Activated T-cell treated with anti-CD3 and anti-CD28 coated beads, Interleukin-2, amount 50 U/mL, for 4 hours (primary cell): ENCODE data around the gene MAD1L1. TPM values are rescaled to one million over a fixed set of nuclear protein-coding genes. Genes with fewer than 3 reads are reported as not detected.

Source experiments
- ATAC-seq, 2 donors: fragments of 200-7000 bp; cut with Tn5 transposase; one replicate each; pipeline ENCODE4 v1.10.0; 2021
- DNase-seq: peaks from one replicate; pipeline ENCODE4 v3.0.0-alpha.2; 2020
- H3K27me3 Mint-ChIP-seq: one replicate; pipeline ENCODE4 v1.8.0; 2021; ENCODE audit warnings: low read depth, mixed read lengths
- H3K36me3 Mint-ChIP-seq: one replicate; pipeline ENCODE4 v1.8.0; 2022; ENCODE audit warnings: mixed read lengths; ENCODE audit not compliant: insufficient read depth
- H3K4me1 Mint-ChIP-seq: one replicate; pipeline ENCODE4 v1.8.0; 2021; ENCODE audit warnings: low read depth, mixed read lengths
- H3K4me3 Mint-ChIP-seq: one replicate; pipeline ENCODE4 v1.8.0; 2021; ENCODE audit warnings: mild to moderate bottlenecking, moderate library complexity, mixed read lengths
- H3K9me3 Mint-ChIP-seq: one replicate; pipeline ENCODE4 v1.8.0; 2021; ENCODE audit warnings: mixed read lengths
- total RNA-seq, 3 donors: library from RNA; stranded (reverse); gene quantifications; one replicate each; pipeline ENCODE4 v1.2.1, GENCODE V29; 2021

Gene MAD1L1
- total RNA-seq, 3 donors from 2014 or later, result 55.8 to 59.4 (median 57.9) TPM

DNA sequence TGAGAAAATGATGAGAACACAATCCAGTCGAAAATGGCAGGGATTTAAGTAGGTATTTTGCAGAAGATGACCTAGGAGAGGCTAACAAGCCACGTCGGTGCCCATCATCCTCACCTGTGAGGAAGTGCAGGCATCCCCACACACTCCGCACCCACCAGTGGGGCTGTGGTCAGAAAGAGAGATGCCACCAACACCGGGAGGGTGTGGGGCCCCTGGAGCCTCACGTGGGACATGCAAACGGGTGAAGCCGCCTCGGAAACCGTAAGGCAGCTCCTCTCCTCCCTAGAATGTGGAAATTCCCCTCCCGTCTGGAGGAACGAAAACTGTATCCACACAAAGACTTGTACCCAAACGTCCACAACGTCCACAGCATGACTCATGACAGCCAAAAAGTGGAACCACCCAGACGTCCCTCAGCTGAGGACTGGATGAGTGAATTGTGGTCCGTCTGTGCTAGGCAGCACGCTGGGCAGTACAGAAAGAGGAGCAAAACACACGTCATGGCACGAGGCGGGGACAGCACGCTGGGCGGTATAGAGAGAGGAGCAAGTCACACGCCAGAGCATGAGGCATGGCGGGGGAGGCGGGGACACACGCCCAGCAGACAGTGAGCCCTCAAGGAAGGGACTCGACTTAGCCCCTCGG is 316.7 kb downstream of the MAD1L1 start:
- no peak overlapping the region for H3K4me3 Mint-ChIP-seq
- H3K9me3 Mint-ChIP-seq, result no peaks in the 10 kb centered on the region
- no peaks in the 10 kb centered on the region for H3K27me3 Mint-ChIP-seq

DNA sequence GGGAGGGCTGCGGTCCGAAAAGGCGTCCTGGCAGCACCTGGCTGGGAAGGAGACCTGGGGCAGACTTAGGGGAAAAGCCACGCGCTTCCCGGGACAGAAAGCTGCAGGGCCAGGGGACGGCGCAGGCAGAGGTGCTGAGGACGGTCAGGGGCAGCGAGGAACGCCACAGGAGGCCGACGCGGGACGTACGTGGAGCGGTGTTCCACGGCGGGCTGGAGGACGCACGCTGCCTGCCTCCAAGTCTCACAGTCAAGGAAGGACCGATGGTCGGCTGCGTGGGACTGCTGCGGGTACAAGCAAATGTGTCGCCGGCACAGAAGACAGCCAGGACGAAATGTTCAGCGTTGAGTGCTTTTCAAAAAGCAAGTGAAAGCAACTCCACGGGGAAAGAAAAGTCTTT is 317.4 kb downstream of the MAD1L1 start:
- Mint-ChIP-seq H3K9me3 (no peaks in the 10 kb centered on the region), H3K27me3 (no peaks in the 10 kb centered on the region), H3K36me3 (no peaks in the 10 kb centered on the region), H3K4me1 (peaks cover 23% of the 10 kb centered on the region), H3K4me3 (no peak overlapping the region)
- ATAC-seq (no peak), DNase-seq (no peak)

More for the DNA sequence above, 316.7 kb downstream of the MAD1L1 start:
- ATAC-seq (no peak), DNase-seq (no peak)
- Mint-ChIP-seq H3K36me3 (no peaks in the 10 kb centered on the region), H3K4me1 (peaks cover 30% of the 10 kb centered on the region)

DNA sequence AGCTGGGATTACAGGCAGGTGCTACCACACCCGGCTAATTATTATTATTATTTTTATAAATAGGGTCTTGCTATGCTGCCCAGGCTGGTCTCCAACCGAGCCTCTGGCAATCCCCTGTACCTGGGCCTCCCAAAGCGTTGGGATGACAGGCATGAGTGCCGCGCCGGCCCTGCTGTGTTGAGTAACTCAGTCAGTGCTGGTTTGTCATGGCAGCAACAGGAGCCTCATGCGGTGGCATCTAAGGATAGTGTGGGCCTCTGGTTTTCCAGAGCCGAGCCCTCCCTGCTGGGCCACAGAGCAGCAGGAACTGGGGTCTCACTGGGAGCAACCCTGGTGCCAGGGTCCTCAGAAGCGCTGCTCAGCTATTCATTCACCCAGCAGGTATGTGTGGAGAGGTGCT is 318.0 kb downstream of the MAD1L1 start:
- Mint-ChIP-seq H3K9me3 (no peaks in the 10 kb centered on the region), H3K4me1 (peaks cover 17% of the 10 kb centered on the region), H3K27me3 (no peaks in the 10 kb centered on the region), H3K36me3 (no peaks in the 10 kb centered on the region), H3K4me3 (no peak overlapping the region)
- DNase-seq (no peak), ATAC-seq (no peak)

DNA sequence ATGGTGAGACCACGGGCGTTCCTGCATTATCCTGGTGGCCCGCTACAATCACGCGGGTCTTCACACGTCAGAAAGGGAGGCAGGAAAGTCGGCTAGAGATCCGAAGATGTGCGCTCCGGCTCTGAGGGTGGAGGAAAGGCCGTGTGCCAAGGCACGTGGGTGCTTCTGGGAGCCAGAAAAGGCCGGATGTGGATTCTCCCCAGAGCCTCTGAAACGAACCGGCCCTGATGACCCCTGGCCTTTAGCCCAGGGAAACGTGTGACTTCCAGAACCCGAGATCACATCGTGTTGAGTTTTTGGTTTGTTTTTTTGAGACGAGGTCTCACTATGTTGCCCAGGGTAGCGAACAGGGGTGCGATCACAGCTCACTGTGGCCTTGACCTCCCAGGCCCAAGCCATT is 318.4 kb downstream of the MAD1L1 start:
- H3K36me3 Mint-ChIP-seq, result no peaks in the 10 kb centered on the region
- no peak overlapping the region for H3K4me3 Mint-ChIP-seq
- ATAC-seq (no peak), DNase-seq (no peak)
- H3K9me3 Mint-ChIP-seq, result no peaks in the 10 kb centered on the region
- peaks cover 13% of the 10 kb centered on the region for H3K4me1 Mint-ChIP-seq
- H3K27me3 Mint-ChIP-seq, result no peaks in the 10 kb centered on the region

DNA sequence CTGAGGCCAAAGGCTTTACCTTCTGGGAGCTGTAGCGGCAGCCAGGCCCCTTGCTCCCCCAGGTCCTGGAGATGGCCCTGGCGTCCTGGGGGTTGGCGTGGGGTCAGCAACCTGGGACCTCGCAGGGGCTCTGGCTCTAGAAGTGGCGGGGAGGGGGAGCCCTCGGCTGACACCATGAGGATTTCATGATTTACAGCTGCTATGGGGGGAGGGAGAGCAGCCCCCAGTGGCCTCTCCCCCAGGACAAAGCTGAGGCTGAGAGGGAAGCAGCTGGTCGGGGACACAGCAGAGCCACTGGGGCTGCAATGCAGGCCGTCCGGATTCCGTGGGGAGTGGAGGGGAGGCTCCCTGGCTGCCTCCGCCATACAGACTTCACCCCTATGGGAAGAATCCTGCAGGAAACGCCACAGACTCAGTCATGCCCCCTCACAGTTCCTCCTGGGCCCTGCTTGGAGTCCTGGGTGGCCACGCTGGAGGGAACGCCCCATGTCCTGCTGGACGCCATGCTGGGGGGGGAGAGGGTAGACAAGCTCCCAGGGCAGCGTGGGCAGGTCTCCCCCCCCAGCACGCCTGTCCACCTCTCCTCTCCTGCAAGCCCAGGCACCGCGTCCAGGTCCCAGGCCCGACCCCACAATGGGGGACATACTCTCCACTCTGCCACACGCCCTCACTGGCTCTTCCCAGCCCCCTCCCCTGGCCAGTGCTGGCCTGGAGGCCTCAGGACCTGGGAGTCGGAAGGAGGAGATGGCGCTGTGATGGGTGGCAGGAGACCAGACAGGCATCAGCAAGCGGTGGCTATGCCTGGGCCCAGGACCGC is 319.1 kb downstream of the MAD1L1 start:
- Mint-ChIP-seq H3K4me1 (peaks cover 7% of the 10 kb centered on the region), H3K4me3 (no peak overlapping the region), H3K27me3 (no peaks in the 10 kb centered on the region), H3K36me3 (no peaks in the 10 kb centered on the region), H3K9me3 (no peaks in the 10 kb centered on the region)
- DNase-seq (no peak), ATAC-seq (no peak)

DNA sequence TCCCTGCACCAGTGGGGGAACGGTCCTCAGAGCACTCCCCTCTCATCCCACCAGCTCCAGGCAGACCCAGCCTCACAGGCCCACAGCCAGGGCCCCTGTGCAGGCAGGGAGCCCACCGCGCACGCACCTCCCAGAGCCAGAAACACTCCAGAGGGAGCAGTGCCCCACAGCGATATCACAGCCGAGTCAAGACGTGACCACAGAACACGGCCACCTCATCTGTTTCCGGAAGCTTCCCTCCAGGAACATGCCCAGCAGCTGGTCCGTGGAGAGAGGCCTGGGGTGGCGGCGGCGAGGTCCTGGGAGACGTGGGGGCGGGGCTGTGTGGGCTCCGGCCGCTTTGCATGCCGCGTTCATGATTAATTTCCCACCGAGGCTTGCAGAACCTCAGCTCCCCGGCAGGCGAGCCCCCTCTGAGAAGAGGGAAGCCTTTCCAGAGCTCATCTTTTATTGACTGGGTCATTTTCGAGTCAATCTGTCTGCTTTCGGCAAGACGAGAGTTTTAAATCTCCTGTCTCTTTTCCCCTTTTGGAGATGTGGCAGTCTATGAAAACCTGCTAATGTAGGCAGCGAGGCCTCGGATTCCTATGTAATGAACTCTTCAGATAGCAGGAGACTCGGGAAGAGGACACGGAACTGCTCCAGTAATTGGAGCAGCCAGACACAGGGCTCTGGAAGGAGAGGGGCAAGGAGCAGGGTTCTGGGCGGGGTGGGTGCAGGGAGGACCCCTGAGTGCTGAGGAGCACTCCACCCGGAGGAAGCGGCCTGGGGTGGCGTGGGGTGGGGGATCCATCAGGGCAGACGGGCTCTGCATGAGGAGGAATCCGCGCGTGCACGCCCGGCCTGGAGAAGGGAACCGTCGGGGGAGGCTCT is 319.9 kb downstream of the MAD1L1 start:
- no peaks in the 10 kb centered on the region for H3K27me3 Mint-ChIP-seq
- H3K4me1 Mint-ChIP-seq, result peaks cover 7% of the 10 kb centered on the region
- no peaks in the 10 kb centered on the region for H3K9me3 Mint-ChIP-seq
- no peak overlapping the region for H3K4me3 Mint-ChIP-seq
- DNase-seq, result no peak
- ATAC-seq, result no peak
- H3K36me3 Mint-ChIP-seq, result no peaks in the 10 kb centered on the region

DNA sequence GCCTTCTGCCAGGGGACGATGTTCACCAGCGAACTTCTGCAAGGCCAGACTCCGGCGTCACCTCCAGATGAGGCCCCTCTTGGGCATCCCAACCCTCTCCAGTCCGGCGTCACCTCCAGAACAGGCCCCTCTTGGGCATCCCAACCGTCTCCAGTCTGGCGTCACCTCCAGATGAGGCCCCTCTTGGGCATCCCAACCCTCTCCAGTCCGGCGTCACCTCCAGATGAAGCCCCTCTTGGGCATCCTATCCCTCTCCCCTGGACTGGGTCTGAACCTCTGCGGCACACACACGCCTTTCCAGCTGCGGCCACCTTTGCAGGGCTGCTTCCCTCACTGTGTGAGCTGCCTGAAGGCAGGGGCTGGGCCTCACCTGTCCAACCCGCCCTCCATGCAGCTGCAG is 321.2 kb downstream of the MAD1L1 start:
- H3K36me3 Mint-ChIP-seq, result no peaks in the 10 kb centered on the region
- no peaks in the 10 kb centered on the region for H3K9me3 Mint-ChIP-seq
- ATAC-seq, result no peak
- H3K4me1 Mint-ChIP-seq, result peaks cover 3% of the 10 kb centered on the region
- no peaks in the 10 kb centered on the region for H3K27me3 Mint-ChIP-seq
- DNase-seq, result no peak
- no peak overlapping the region for H3K4me3 Mint-ChIP-seq

DNA sequence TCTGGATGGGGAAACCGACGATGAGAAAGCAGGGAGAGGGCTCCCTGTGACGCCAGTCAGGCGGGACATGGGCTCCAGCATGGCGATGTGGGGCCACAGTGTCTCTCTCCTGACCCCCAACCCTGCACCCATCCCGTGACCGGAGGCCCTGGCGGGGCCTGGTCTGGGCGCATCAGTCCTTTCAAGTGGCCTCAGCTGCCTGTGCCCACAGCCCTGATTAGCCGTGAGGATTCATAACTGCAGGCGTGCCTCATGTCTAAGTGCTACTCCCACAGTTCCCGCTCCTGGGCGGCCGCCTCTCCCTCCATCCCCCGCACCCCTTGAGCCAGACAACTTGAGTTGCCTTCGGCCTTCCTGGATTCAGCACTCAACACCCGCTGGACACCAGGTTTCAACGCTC is 321.9 kb downstream of the MAD1L1 start:
- Mint-ChIP-seq H3K36me3 (no peaks in the 10 kb centered on the region), H3K27me3 (no peaks in the 10 kb centered on the region), H3K4me1 (no peaks in the 10 kb centered on the region), H3K9me3 (no peaks in the 10 kb centered on the region), H3K4me3 (no peak overlapping the region)
- no peak for ATAC-seq
- DNase-seq, result no peak

DNA sequence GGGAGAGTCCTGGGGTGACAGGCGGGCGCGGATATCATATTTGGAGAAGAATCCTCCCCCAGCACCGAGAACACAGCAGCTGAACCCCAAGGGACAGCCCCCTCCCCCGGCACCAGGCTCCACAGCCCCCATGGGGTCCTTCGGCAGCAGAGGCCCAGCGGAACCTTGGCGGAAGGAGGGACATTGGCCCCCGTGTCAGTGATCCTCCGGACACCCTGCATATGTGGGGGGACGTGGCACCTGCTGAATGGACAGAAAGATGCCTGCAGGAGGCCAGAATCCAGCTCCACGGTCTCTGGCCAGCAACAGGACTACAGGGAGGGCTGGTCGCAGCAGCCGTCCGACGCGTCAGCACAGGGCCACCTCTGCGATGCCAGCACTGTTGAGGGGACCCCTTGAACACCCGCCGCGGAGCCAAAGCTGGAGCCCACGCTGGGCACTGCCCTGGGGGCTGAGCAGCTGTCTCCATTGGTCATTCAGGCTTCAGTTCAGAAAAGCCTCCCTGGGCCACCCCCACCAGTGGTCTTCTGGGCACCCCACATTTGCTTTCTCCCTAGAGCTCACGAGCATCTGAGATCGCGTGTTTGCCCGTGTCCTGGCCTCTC is 322.6 kb downstream of the MAD1L1 start:
- Mint-ChIP-seq H3K9me3 (no peaks in the 10 kb centered on the region), H3K27me3 (no peaks in the 10 kb centered on the region)
- no peak for ATAC-seq

DNA sequence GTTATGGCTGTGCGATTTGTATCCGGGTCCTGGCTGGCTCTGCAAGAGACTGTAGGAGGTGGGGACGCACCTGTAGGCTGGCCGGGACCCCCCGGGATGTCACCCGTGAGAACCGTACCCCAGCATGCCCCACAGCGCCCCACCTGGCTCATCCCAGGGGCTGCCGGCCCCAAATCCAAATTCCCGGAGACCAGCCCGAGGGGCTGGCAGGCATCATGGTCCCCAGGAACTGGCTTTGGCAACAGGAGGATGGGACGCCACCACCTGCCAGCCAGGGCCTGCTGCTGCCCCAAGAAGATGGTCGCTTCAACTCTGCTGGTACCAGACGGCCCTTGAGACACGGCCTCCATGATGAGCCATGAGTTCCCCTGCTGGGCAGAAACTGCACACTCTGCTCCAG is 323.3 kb downstream of the MAD1L1 start:
- Mint-ChIP-seq H3K36me3 (no peaks in the 10 kb centered on the region), H3K4me3 (no peak overlapping the region)
- no peak for ATAC-seq

More for the DNA sequence above, 322.6 kb downstream of the MAD1L1 start:
- no peaks in the 10 kb centered on the region for H3K36me3 Mint-ChIP-seq
- H3K4me1 Mint-ChIP-seq, result no peaks in the 10 kb centered on the region
- DNase-seq, result no peak
- H3K4me3 Mint-ChIP-seq, result no peak overlapping the region

DNA sequence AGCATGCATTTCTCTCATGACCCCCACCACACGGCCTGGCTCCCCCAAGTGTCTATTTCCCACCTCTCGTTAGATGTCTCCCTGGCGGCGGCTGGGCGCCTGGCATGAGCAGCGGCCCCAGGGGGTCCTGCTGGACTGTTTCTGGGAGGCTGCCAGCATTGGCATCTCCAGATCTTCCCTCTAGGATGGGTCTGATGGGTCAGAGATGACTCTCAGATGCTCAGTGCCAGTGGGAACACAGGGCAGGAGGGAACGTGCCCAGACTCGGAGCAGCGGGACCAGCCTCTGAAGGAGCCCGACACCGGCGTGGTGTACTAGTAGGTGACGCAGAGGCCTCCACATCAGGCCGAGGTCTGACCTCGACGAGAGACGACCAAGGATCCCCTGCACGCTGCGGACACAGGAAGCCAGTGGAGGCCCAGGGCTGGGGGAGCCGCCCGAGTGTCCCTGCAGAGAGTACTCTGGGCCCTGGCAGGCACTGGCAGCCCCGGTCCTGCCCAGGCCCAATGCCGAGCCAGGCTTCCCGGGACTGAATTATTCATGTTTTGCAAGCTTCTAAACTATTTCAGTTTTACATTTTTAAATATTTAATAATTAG is 323.8 kb downstream of the MAD1L1 start:
- Mint-ChIP-seq H3K36me3 (no peaks in the 10 kb centered on the region), H3K4me3 (no peak overlapping the region), H3K9me3 (no peaks in the 10 kb centered on the region), H3K4me1 (no peaks in the 10 kb centered on the region), H3K27me3 (no peaks in the 10 kb centered on the region)
- DNase-seq (no peak), ATAC-seq (no peak)

More for the DNA sequence above, 323.3 kb downstream of the MAD1L1 start:
- Mint-ChIP-seq H3K4me1 (no peaks in the 10 kb centered on the region), H3K9me3 (no peaks in the 10 kb centered on the region), H3K27me3 (no peaks in the 10 kb centered on the region)
- DNase-seq, result no peak

DNA sequence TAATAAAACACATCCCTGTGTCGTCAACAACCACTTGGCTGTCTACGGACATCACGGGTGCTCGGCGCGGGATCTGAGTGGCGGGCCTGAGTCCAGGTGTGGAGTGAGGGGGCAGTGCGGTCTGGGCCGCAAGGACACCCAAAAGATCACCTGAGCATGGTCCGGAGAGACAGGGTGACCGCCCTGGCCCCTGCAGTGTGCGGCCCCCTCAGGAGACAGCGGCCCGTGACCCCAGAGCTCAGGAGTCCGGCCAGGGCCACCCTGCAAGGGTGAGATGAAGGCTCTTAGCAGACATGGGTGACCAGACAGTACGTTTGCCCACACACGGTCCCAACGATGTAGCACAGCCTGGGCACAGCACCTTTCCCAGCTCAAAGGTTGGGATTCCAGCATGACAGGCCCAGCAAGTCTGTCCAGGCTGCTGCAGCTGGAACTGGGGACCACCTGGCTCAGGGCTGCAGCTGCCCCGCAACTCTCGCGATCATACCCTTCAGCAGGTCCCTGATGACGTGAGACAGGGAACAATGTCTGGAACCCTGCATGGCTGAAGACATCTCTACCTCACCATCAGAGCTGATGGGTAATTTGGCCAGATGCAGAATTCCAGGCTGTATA is 324.9 kb downstream of the MAD1L1 start:
- DNase-seq (no peak), ATAC-seq (no peak)
- Mint-ChIP-seq H3K36me3 (no peaks in the 10 kb centered on the region), H3K9me3 (no peaks in the 10 kb centered on the region), H3K4me3 (no peak overlapping the region), H3K27me3 (no peaks in the 10 kb centered on the region), H3K4me1 (no peaks in the 10 kb centered on the region)

DNA sequence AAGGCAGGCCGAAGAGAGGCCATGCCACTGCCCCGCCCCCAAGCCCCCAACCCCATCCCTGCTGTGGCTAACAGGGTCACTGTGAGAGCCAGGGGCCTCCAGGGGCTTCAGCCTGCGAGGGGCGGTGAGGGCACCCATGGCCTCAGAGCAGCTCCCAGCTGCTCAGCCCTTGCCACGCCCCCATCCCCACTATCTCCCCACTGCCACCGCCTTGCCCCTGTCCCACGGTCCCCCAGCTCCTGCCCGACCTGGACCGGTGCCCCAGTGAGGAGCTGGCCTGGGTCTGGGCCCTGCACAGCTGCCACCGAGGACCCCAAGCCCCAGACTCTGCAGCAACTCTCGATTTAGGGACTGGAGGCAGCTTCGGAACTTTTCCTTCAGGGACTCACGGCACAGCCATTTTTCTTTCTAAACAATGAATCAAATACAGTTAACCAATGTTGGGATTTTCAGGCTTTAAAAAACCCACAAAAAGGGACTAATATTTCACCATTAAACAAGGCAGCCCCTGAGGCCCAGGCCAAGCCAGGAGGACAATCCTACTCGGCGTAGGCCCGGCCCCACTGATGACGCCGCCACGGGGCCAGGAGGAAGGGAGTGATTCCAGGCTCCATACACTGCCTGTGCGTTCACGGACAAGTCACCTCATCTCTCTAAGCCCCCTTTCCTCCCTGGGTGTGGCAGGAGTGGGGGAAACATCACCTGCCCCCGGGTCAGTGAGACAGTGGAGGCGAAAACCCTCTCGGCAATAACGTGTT is 325.6 kb downstream of the MAD1L1 start:
- H3K9me3 Mint-ChIP-seq, result no peaks in the 10 kb centered on the region
- H3K27me3 Mint-ChIP-seq, result no peaks in the 10 kb centered on the region
- H3K36me3 Mint-ChIP-seq, result no peaks in the 10 kb centered on the region
- DNase-seq, result no peak
- no peak overlapping the region for H3K4me3 Mint-ChIP-seq
- no peaks in the 10 kb centered on the region for H3K4me1 Mint-ChIP-seq
- ATAC-seq, result no peak
